K562 (cell line): ENCODE data around the gene FOXA3. TPM values are rescaled to one million over a fixed set of nuclear protein-coding genes. Genes with fewer than 3 reads are reported as not detected.
A peak's percentile ranks its signal among the peaks of the same experiment; 100 is the strongest.

Source experiments
- BDP1 ChIP-seq: IDR thresholded peaks from 3 replicates; pipeline ENCODE4 v1.6.1; 2011; ENCODE audit not compliant: insufficient read length, insufficient read depth
- CBX3 ChIP-seq, 2 experiments: IDR thresholded peaks; 1 replicate in 1 of 2; 2 replicates in 1 of 2; pipeline ENCODE4 v1.6.1; 2012; ENCODE audit warnings: inconsistent platforms in 2 of 2, low read length in 2 of 2, borderline replicate concordance in 1 of 2, control low read depth in 1 of 2
- CCAR2 ChIP-seq: fragments of 200-400 bp; formaldehyde crosslinking; IDR thresholded peaks from 2 replicates; pipeline ENCODE4 v1.6.1; 2017; ENCODE audit warnings: mild to moderate bottlenecking, low read depth, low read length
- DMBX1 ChIP-seq: fragments of 250-450 bp; sonication (Bioruptor Pico); IDR thresholded peaks from 2 replicates; pipeline ENCODE4 v1.8.0; 2022; ENCODE audit warnings: inconsistent platforms, mild to moderate bottlenecking, moderate library complexity, borderline replicate concordance
- ETS1 ChIP-seq: conservative IDR thresholded peaks from 2 replicates; pipeline ENCODE4 v1.6.1; 2011; ENCODE audit warnings: low read depth, mild to moderate bottlenecking, low read length; ENCODE audit not compliant: control insufficient read depth
- FUS ChIP-seq: fragments of 200-400 bp; formaldehyde crosslinking; optimal IDR thresholded peaks from 2 replicates; pipeline ENCODE3; 2017; ENCODE audit warnings: low read depth, low read length
- KLF16 ChIP-seq: IDR thresholded peaks from 2 replicates; pipeline ENCODE4 v1.6.1; 2016; ENCODE audit warnings: antibody characterized with exemption
- MIER1 ChIP-seq: fragments of 450-650 bp; IDR thresholded peaks from 2 replicates; pipeline ENCODE4 v1.6.1; 2016; ENCODE audit warnings: antibody characterized with exemption, mild to moderate bottlenecking, low read depth
- MLX ChIP-seq, 2 experiments: fragments of 450-650 bp in 1 of 2; sonication (generic) in 1 of 2; formaldehyde crosslinking; conservative IDR thresholded peaks; 2 replicates each; pipeline versions ENCODE4 v1.4.0 to v1.8.1; 2020 to 2022; ENCODE audit warnings: mild to moderate bottlenecking in 1 of 2, missing genetic modification reagents in 1 of 2
- MXI1 ChIP-seq: IDR thresholded peaks from 2 replicates; pipeline ENCODE4 v1.6.1; 2011; ENCODE audit warnings: low read depth, mild to moderate bottlenecking, improper control_type of control experiment, low read length
- RNF2 ChIP-seq: sonication (generic); IDR thresholded peaks from 2 replicates; pipeline ENCODE4 v1.6.1; 2016
- SFPQ ChIP-seq: fragments of 200-400 bp; formaldehyde crosslinking; IDR thresholded peaks from 2 replicates; pipeline ENCODE4 v1.6.1; 2017; ENCODE audit warnings: mild to moderate bottlenecking, low read depth, low read length, moderate library complexity
- STAT5B ChIP-seq: fragments of 250-450 bp; sonication (Bioruptor Pico); IDR thresholded peaks from 2 replicates; pipeline ENCODE4 v1.8.0; 2021; ENCODE audit warnings: mild to moderate bottlenecking, inconsistent platforms
- STAT6 ChIP-seq: sonication (generic); formaldehyde crosslinking; IDR thresholded peaks from 2 replicates; pipeline ENCODE4 v1.8.1; 2023; ENCODE audit warnings: mild to moderate bottlenecking, missing genetic modification reagents
- ZNF184 ChIP-seq: sonication (generic); formaldehyde crosslinking; IDR thresholded peaks from 2 replicates; pipeline ENCODE4 v1.5.0; 2020; ENCODE audit warnings: missing genetic modification reagents
- polyA plus RNA-seq, 8 experiments: library from polyadenylated mRNA; depleted of rRNA in 4 of 8; stranded (reverse) in 5 of 8; unstranded in 3 of 8; fragments of >200 nt; fragmentation: Nextera tagmentation in 2 of 8; fragmentation: Illumina TruSeq in 1 of 8; extraction: Ambion mirVana in 2 of 8; extraction: Trizol in 1 of 8; gene quantifications; 2 replicates each; pipeline versions ENCODE4 v1.2.1 to v1.2.3, GENCODE V29; 2011 to 2014; ENCODE audit warnings: inconsistent platforms in 1 of 8, missing spikeins in 1 of 8
- total RNA-seq, 7 experiments: library from RNA; depleted of rRNA in 6 of 7; stranded (reverse); fragments of >200 nt in 6 of 7; fragmentation: Illumina TruSeq in 2 of 7; extraction: Trizol in 2 of 7; gene quantifications; 2 replicates each; pipeline versions ENCODE4 v1.2.1 to v1.2.3, GENCODE V29; 2011 to 2021; ENCODE audit warnings: low replicate concordance in 1 of 7
- TF ChIP-seq, protein P1 (sequence below), 3 experiments: fragments of 200-800 bp in 1 of 3; sonication (Bioruptor generic) in 1 of 3; sonication (generic) in 1 of 3; formaldehyde crosslinking in 1 of 3; IDR thresholded peaks; 2 replicates each; pipeline versions ENCODE4 v1.6.1 to v1.8.0; 2016 to 2022; ENCODE audit warnings: mild to moderate bottlenecking in 2 of 3, missing compliant biosample characterization in 2 of 3, missing genetic modification characterization in 2 of 3, missing genetic modification reagents in 1 of 3
- TF ChIP-seq, protein P2 (sequence below): fragments of 200-800 bp; sonication (Bioruptor generic); IDR thresholded peaks from 2 replicates; pipeline ENCODE4 v1.6.1; 2017; ENCODE audit warnings: missing genetic modification characterization, missing compliant biosample characterization

Gene FOXA3
- total and polyA plus RNA-seq, 9 of the 15 experiments (the other 6 are each of a cell fraction or from before 2014, with no cell fraction given), result 1.3 to 15.5 (median 4.7) TPM

- TF ChIP-seq MXI1, result no peak
- no peak for TF ChIP-seq STAT5B
- TF ChIP-seq MIER1, result peak; percentile 43; the same call in 1 of the 2 replicates
- no peak for TF ChIP-seq CCAR2
- TF ChIP-seq, protein P1, sequence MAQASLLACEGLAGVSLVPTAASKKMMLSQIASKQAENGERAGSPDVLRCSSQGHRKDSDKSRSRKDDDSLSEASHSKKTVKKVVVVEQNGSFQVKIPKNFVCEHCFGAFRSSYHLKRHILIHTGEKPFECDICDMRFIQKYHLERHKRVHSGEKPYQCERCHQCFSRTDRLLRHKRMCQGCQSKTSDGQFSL (CRISPR knock-in tag; IDR thresholded peaks at IDR 0.05), result 0 out of 2 replicates have a peak, but pooled peaks have one; percentile 21
- TF ChIP-seq, protein P1 (tag; IDR thresholded peaks at IDR 0.05), result no peak
- TF ChIP-seq, protein P2, sequence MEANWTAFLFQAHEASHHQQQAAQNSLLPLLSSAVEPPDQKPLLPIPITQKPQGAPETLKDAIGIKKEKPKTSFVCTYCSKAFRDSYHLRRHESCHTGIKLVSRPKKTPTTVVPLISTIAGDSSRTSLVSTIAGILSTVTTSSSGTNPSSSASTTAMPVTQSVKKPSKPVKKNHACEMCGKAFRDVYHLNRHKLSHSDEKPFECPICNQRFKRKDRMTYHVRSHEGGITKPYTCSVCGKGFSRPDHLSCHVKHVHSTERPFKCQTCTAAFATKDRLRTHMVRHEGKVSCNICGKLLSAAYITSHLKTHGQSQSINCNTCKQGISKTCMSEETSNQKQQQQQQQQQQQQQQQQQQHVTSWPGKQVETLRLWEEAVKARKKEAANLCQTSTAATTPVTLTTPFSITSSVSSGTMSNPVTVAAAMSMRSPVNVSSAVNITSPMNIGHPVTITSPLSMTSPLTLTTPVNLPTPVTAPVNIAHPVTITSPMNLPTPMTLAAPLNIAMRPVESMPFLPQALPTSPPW, result no peak
- TF ChIP-seq BDP1, result no peak
- TF ChIP-seq SFPQ, result no peak
- TF ChIP-seq ZNF184, result no peak
- TF ChIP-seq DMBX1 (CRISPR knock-in tag), result no peak
- TF ChIP-seq FUS, result no peak
- TF ChIP-seq CBX3 (IDR thresholded peaks at IDR 0.05; ENCODE audit: borderline replicate concordance in 1 of 2, low read length in 2 of 2), result no peak
- TF ChIP-seq KLF16, result no peak
- no peak for TF ChIP-seq RNF2
- TF ChIP-seq ETS1, result peak; percentile 48; the same call in 1 of the 2 replicates
- no peak for TF ChIP-seq MLX (CRISPR knock-in tag; conservative IDR thresholded peaks at IDR 0.05)
- TF ChIP-seq STAT6 (CRISPR knock-in tag), result no peak
Observed at GRCh38 chr19:45901912-45902650, 38.0 kb downstream of the FOXA3 start, which contains the start of gene MYPOP (continued).
